NCI-H460 (cell line): ENCODE results near the gene ATP8B3. TPM values are rescaled to one million over a fixed set of nuclear protein-coding genes. Genes with fewer than 3 reads are reported as not detected.
"Not testable (repeated sequence)": the region's sequence is repeated elsewhere in the genome, so short reads cannot be mapped to it uniquely, and the experiment has no call there.

Source experiments
- DNase-seq: peaks from one replicate; pipeline ENCODE4 v3.0.0-alpha.2; 2016; ENCODE audit warnings: low read depth; ENCODE audit errors: extremely low read depth
- total RNA-seq: library from RNA; depleted of rRNA; stranded (reverse); fragments of >200 nt; shearing (Covaris generic); gene quantifications from 2 replicates; pipeline ENCODE4 v1.2.3, GENCODE V29; 2014

The ATP8B3 gene
- total RNA-seq, 1 experiment from 2014 or later, result 1.7 TPM

DNA sequence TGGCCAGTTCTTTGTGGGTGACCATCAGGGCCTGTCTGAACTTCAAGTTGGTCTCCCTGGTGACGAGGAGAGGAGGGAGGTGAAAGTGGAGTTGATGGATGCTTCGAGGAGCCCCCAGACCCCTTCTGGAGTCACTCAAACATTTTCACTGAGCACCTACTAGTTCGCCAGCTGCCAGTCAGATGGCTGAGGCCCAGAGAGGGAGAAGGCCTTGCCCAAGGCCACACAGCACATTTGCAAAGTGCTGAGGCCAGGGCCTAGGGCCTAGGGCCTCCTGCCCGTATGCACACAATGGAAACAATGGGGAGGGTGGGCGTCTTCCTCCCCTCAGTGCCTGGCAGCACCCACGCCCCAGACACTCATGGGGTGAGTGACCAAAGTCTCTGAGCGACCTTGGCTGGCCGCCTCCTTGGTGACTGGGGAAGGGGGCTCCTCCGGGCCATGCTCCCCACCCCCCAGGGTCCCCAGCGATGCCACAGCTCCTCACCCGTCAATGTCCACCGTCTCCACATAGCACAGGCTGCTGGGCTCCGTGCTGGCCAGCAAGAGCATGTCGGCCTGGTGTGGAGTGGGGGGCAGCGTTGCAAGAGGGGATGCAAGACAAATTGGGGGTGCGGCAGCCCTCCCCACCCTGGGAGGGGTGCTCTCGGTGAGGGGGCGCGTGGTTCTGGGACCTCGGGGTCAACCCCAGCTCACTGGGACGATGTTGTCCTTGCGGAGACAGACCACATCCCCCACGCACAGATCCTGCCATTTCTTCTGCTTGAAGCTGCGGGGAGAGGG, 6.5 kb downstream of the ATP8B3 start:
- DNase-seq, result no peak

DNA sequence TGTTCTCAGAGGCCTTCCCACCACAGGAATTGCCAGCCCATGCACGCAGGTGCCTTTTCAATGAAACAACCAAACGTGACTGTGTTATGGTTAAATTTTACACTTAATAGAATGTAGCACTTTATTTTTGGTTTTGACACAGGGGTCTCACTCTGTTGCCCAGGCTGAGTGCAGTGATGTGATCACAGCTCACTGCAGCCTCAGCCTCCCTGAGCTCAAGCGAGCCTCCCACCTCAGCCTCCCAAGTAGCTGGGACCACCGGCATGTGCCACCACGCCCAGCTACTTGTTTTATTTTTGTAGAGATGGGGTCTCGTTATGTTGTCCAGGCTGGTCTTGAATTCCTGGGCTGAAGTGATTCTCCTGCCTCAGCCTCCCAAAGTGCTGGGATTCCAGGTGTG, 7.2 kb downstream of the ATP8B3 start:
- DNase-seq, result no peak

GRCh38 chr19:1799695-1800342, 12.3 kb downstream of the ATP8B3 start:
- DNase-seq, result no peak

DNA sequence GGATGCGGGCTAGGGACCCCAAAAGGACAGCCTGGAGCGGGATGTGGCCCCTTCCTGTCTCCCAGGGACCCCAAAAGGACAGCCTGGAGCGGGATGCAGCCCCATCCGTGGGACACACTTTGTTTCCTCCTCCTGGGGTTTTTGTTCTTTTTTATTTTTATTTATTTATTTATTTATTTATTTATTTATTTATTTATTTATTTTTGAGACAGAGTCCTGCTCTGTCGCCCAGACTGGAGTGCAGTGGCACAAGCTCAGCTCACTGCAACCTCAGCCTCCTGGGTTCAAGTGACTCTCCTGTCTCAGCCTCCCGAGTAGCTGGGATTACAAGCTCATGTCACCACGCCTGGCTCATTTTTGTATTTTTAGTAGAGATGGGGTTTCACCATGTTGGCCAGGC, 14.8 kb downstream of the ATP8B3 start:
- DNase-seq, result not testable (repeated sequence)

DNA sequence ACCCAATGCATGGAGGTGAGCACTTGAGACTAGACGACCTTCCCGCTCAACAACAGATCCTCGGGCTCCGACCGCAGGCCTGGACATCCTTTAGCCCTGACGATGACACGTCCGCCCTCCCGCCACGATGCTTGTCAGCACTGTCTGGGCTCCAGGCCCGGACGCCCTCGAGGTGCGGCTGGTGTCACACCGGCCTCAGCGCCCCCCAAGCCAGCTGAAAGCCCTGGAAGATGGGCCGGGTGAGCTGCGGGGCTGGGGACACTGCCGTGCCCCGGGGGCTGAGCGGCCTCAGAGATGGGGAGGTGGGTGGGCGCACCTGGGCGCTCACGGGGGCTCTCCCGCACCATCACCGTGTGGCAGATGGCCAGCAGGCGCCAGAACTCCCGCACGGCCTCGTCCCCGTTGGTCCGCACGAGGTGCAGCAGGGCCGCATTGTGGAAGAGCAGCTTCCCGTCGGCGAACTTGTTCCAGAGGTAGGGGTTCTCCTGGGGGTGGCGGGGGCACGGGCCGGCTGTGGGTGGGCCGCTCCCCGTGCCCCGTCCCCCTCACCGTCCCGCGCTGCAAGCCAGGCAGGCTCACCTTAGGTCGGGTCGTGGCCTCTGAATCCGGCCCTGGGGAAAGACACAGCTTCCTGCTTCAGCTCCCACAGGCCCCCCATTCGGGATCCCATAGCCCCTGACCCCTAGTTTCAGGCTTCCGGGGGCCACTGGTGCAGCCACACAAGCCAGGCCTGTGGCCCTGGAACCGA, 15.5 kb downstream of the ATP8B3 start:
- no peak for DNase-seq

- no peak for DNase-seq
Observed at GRCh38 chr19:1794424-1795172, 17.5 kb downstream of the ATP8B3 start.

DNA sequence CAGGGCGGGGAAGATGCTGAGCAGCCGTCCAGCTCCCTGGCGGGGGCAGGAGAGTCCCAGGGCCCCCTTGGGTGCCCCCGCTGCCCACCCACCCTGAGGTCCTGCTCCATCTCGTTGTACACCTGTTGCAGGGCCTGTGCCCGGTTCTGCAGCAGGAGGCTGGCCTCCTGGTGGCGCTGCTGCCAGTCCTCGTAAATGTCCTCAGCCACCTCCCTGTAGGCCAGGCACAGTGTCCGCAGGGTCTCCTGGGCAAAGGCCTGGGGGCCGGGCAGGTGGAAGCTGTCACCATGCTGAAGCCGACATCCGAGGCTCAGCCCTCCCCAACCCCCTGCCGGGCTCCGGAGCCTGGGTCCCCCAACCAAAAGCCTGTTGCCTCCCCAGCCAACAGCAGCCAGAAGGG, 20.2 kb downstream of the ATP8B3 start:
- DNase-seq, result no peak

GRCh38 chr19:1790054-1790792, 21.9 kb downstream of the ATP8B3 start:
- DNase-seq, result no peak

GRCh38 chr19:1789261-1790041, 22.6 kb downstream of the ATP8B3 start:
- DNase-seq, result no peak

- no peak for DNase-seq
Observed at GRCh38 chr19:1787116-1787515, 25.0 kb downstream of the ATP8B3 start.

DNA sequence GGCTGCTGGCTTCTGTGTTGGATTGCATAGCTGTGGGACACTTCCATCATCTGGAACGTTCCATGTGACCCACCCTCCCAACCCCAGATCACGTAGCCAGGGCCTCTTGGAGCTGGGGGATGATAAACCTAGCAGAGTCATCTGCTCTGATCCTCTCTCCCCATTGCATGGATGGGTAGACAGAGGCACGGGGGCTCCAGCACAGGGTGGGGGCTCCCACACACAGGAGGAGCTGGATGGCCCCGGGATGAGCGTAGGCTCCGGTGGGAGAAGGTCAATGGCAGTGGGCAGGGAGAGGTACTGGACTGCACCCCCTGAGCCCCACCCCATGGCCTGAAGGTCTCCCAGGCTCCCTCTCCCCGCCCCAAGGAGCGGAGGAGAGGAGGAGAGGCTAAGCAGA, 25.4 kb downstream of the ATP8B3 start:
- DNase-seq, result no peak

- no peak for DNase-seq
Observed at GRCh38 chr19:1785310-1785709, 26.8 kb downstream of the ATP8B3 start.

- no peak for DNase-seq
Observed at GRCh38 chr19:1783874-1784273, 28.2 kb downstream of the ATP8B3 start.

- DNase-seq, result no peak
Observed at GRCh38 chr19:1783354-1783753, 28.7 kb downstream of the ATP8B3 start.

- DNase-seq, result no peak
Observed at GRCh38 chr19:1782521-1782920, 29.6 kb downstream of the ATP8B3 start.

DNA sequence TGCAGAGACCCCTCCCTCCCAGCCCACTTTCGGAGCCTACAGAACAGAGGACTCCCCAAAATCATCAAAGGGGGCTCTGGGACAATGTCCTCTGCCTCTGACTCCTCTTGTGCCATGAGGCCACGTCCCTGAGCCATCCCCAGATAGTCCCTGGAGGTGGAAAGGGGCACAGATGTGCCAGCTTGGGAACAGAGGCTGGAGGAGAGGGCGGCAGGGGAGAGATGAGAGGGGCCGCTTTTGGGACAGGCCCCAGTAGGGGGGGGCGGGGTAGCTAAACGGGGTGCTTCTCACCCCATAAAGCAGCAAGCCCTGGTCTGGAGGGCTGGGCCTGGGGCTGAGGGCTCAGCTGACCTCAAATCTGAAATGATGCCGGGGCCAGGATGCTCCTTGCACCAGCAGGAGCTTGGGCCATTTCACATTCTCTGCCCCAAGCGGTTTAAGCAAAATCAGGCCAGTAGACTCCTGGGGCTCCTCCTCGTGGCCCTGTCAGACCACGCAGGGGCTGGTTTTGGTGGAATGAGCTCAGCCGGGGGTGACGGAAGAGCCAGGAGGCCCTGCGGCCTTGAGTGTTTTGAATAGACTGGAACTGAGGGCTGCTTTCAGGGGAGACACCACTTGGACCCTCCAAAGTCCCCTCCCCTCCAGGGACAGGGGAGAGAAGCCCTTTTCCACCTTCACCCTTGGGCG, 31.7 kb downstream of the ATP8B3 start:
- no peak for DNase-seq

DNA sequence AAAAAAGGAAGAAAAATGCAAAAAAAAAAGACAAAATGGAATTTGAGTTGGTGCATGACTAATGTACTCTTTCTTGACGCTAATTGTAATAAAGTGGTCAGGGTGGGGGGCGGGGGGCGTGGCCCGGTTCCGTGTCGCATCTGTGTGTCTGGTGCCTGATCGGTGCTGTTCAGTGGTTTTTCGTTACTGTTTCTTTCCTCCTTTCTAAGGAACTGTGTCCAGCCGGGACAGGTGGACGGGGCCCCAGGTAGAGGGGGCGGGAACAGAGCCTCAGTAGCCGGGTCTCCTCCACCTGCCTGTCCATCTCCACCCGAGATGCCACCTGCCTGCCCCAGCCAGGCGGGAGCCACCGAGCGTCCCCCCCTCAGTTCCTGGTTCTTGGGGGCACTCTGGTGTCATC, 32.5 kb downstream of the ATP8B3 start:
- no peak for DNase-seq

- DNase-seq, result no peak
Observed at GRCh38 chr19:1777149-1777548, 34.9 kb downstream of the ATP8B3 start.

DNA sequence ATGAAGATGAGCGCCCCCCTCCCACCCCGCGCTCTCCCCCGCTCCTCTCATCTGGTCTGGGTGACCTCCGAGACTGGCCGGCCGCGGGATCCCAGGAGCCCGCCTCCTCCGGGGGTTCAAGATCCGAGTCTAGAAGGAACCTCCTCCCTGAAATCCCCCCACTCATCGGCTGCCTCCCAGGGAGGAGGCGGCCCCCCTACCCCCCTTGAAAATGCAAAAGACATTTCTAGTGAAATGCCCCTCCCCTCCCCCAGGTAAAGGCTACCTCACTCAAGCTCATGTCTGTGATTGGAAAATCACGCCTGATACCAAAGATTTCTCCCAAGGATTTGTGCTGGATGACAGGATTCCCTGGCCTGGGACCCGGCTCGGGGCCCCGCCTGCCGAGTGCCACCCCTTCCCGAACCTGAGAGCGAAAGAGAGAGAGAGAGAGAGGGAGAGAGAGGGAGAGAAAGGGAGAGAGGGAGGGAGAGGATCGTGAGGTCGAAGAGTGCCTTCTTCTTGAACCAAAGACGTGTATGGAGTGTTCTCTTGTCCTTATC, 35.4 kb downstream of the ATP8B3 start:
- no peak for DNase-seq
